A673 (cell line): Measurements from ENCODE around the gene TAS2R1. TPM values are rescaled to one million over a fixed set of nuclear protein-coding genes. Genes with fewer than 3 reads are reported as not detected.

Source experiments
- BruUV-seq: library from RNA; stranded (reverse); fragments of 400-500 nt; replicated peaks from 2 replicates; lab custom pipeline; 2021; lab: Mats Ljungman, UMichigan
- CTCF ChIA-PET: fragments of 300-600 bp; sonication (Branson Sonifier 250); formaldehyde crosslinking; loops from one replicate; lab custom pipeline; 2022; ENCODE audit warnings: antibody characterized with exemption; lab: Charles Lee
- POLR2A ChIA-PET: fragments of 300-600 bp; sonication (Branson Sonifier 250); formaldehyde crosslinking; loops from one replicate; lab custom pipeline; 2022; ENCODE audit warnings: antibody characterized with exemption; ENCODE audit not compliant: low non-redundant PET; lab: Charles Lee
- DNase-seq: peaks from one replicate; pipeline ENCODE4 v3.0.0-alpha.2; 2015; ENCODE audit warnings: low spot score
- H3K27ac ChIP-seq: fragments of 200-600 bp; sonication (generic); 2 replicates; pipeline ENCODE4 v1.5.1; 2016; ENCODE audit warnings: mixed run types, low read depth, mild to moderate bottlenecking, mixed read lengths, antibody characterized with exemption, low read length; ENCODE audit not compliant: poor library complexity, severe bottlenecking
- H3K27me3 ChIP-seq: fragments of 200-600 bp; sonication (generic); replicated peaks from 2 replicates; pipeline ENCODE4 v1.6.1; 2017; ENCODE audit warnings: mixed run types, low read depth, mild to moderate bottlenecking, mixed read lengths, antibody characterized with exemption, low read length; ENCODE audit not compliant: insufficient read depth, poor library complexity
- H3K36me3 ChIP-seq: fragments of 200-600 bp; sonication (generic); 2 replicates; pipeline ENCODE4 v1.6.1; 2016; ENCODE audit warnings: mixed run types, mild to moderate bottlenecking, mixed read lengths, antibody characterized with exemption, low read length; ENCODE audit not compliant: insufficient read depth, poor library complexity, severe bottlenecking
- H3K4me1 ChIP-seq: fragments of 200-600 bp; sonication (generic); 2 replicates; pipeline ENCODE4 v1.6.1; 2017; ENCODE audit warnings: mixed run types, mild to moderate bottlenecking, mixed read lengths, antibody characterized with exemption, low read length; ENCODE audit not compliant: insufficient read depth, poor library complexity, severe bottlenecking
- H3K4me3 ChIP-seq: fragments of 200-600 bp; sonication (generic); 2 replicates; pipeline ENCODE4 v1.5.1; 2016; ENCODE audit warnings: low read depth, mixed run types, mild to moderate bottlenecking, mixed read lengths, low read length; ENCODE audit not compliant: poor library complexity, severe bottlenecking
- H3K9me3 ChIP-seq: fragments of 200-600 bp; sonication (generic); 2 replicates; pipeline ENCODE4 v1.6.1; 2016; ENCODE audit warnings: mixed run types, low read depth, mild to moderate bottlenecking, mixed read lengths, antibody characterized with exemption, low read length; ENCODE audit not compliant: poor library complexity, severe bottlenecking
- EZH2 ChIP-seq: fragments of 200-600 bp; sonication (generic); IDR thresholded peaks from 2 replicates; pipeline ENCODE4 v1.6.1; 2017; ENCODE audit warnings: borderline replicate concordance, low read depth, mild to moderate bottlenecking, mixed read lengths, antibody characterized with exemption, low read length; ENCODE audit not compliant: poor library complexity, severe bottlenecking
- intact Hi-C: fragments of 100-400 bp; cut with micrococcal nuclease; formaldehyde crosslinking; loops from one replicate; pipeline ENCODE4 v1.10.0; 2022; ENCODE audit not compliant: unreplicated experiment
- total RNA-seq: library from RNA; stranded (reverse); gene quantifications from 2 replicates; pipeline ENCODE4 v1.2.3, GENCODE V29; 2021
- TF ChIP-seq, protein P1 (sequence below): fragments of 300-800, 200-600 bp; sonication (generic); conservative IDR thresholded peaks from 2 replicates; pipeline ENCODE4 v1.5.1; 2017; ENCODE audit warnings: low read depth, mild to moderate bottlenecking, antibody characterized with exemption, low read length, moderate library complexity, mixed read lengths

The TAS2R1 gene
- total RNA-seq, 1 experiment from 2014 or later = not detected

DNA sequence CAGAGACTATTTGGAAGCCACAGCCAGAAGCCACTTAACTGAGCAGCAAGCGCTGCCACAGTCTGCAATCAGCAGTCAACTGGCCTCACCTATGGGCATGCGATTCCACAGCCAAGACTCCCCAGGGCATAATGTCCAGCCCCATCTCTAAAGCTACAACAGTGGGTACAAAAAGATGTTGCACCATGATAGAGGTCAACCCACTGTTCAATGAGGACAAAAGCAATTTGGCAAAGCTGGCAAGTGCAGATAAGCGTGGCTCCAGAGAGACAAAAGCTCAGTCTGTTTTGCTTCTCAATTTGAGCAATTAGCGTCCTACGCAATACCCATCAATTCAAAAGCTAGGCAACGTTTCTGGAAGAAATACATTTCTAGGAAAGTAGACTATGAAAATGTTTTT is 3.2 kb downstream of the TAS2R1 start:
- intact Hi-C loops = no loop called here
- no peaks in the 10 kb centered on the region for H3K4me1 ChIP-seq
- H3K36me3 ChIP-seq = no peaks in the 10 kb centered on the region
- no peak overlapping the region for H3K4me3 ChIP-seq
- no peaks in the 10 kb centered on the region for H3K27me3 ChIP-seq
- no peaks in the 10 kb centered on the region for H3K9me3 ChIP-seq
- CTCF ChIA-PET = no interaction called here
- no peak for DNase-seq
- no peak for TF ChIP-seq EZH2
- TF ChIP-seq, protein P1, sequence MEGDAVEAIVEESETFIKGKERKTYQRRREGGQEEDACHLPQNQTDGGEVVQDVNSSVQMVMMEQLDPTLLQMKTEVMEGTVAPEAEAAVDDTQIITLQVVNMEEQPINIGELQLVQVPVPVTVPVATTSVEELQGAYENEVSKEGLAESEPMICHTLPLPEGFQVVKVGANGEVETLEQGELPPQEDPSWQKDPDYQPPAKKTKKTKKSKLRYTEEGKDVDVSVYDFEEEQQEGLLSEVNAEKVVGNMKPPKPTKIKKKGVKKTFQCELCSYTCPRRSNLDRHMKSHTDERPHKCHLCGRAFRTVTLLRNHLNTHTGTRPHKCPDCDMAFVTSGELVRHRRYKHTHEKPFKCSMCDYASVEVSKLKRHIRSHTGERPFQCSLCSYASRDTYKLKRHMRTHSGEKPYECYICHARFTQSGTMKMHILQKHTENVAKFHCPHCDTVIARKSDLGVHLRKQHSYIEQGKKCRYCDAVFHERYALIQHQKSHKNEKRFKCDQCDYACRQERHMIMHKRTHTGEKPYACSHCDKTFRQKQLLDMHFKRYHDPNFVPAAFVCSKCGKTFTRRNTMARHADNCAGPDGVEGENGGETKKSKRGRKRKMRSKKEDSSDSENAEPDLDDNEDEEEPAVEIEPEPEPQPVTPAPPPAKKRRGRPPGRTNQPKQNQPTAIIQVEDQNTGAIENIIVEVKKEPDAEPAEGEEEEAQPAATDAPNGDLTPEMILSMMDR = no peak
- POLR2A ChIA-PET = no interaction called here
- no TSS peak for BruUV-seq
- H3K27ac ChIP-seq = no peak overlapping the region

DNA sequence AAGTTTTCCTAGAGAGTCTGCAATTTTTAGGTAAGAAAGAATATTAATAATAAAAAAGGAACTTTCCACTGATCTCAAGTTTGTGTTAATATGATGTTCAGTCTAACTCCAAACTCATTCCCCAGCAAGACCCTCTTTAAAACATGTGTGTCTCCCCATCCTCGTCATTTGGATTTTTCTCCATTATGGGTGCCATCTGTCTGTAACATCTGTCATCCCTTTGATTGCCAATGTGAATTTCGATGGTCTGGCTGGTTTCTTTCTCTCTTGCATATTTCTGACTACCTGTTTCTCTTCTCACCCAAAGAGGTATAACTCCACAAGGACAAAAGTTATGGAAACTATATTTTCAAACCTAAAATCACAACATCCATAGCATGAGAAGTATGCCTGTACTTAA is 4.4 kb downstream of the TAS2R1 start:
- ChIA-PET POLR2A (no interaction called here), CTCF (no interaction called here)
- DNase-seq = no peak
- H3K27ac ChIP-seq = no peak overlapping the region
- H3K36me3 ChIP-seq = no peaks in the 10 kb centered on the region
- TF ChIP-seq EZH2 = no peak
- TF ChIP-seq, protein P1 = no peak
- H3K9me3 ChIP-seq = no peaks in the 10 kb centered on the region
- H3K27me3 ChIP-seq = no peaks in the 10 kb centered on the region
- BruUV-seq = no TSS peak
- H3K4me1 ChIP-seq = no peaks in the 10 kb centered on the region
- intact Hi-C loops = no loop called here
- H3K4me3 ChIP-seq = no peak overlapping the region

DNA sequence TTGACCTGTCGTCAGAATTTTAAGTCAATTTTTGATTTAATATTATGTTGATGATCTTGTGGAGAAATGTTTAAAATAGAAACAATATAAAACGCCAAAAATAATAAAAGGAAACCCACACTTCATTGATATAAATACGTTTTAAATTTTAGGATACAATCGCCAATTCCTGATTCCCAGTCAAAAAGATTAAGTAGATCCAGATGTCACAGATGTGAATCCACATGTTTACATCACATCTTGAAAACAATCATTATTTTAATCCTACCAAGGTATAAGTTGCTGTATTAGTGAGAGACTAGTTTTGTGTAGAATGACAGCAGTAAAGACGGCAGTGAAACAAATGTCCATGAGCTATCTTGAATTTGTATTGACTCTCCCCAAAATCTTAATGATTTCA is 4.9 kb downstream of the TAS2R1 start:
- BruUV-seq = no TSS peak
- Histone ChIP-seq H3K9me3 (no peaks in the 10 kb centered on the region), H3K27me3 (no peaks in the 10 kb centered on the region), H3K27ac (no peak overlapping the region), H3K4me1 (no peaks in the 10 kb centered on the region), H3K4me3 (no peak overlapping the region), H3K36me3 (no peaks in the 10 kb centered on the region)
- no peak for DNase-seq
- CTCF ChIA-PET = no interaction called here
- TF ChIP-seq, protein P1 = no peak
- no peak for TF ChIP-seq EZH2
- POLR2A ChIA-PET = no interaction called here
- intact Hi-C loops = no loop called here
